ENCODE measurements around the gene RANBP3. TPM values are rescaled to one million over a fixed set of nuclear protein-coding genes. Genes with fewer than 3 reads are reported as not detected.

RANBP3 gene
- total and polyA plus RNA-seq, 8 donors, result 64.6 to 91.9 (median 77.1) TPM

GRCh38 chr19:5900976-5901375 lies 77.0 kb downstream of the RANBP3 start:
- Histone ChIP-seq H3K4me3 (no peak overlapping the region), H3K36me3 (peaks cover 0 to 28% of the 10 kb centered on the region in 2 donors), H3K9me3 (no peaks in the 10 kb centered on the region), H3K27ac (no peak overlapping the region), H3K27me3 (no peaks in the 10 kb centered on the region), H3K4me1 (peaks cover 15 to 34% of the 10 kb centered on the region in 2 donors)
- no peak for DNase-seq
- no peak for TF ChIP-seq CTCF (IDR thresholded peaks at IDR 0.05)
- intact Hi-C loops (cut with DNase I), result no loop called here
- ATAC-seq, result no peak

- no peaks in the 10 kb centered on the region for H3K9me3 ChIP-seq
- peaks cover 0 to 39% of the 10 kb centered on the region in 2 donors for H3K36me3 ChIP-seq
- peaks cover 8 to 23% of the 10 kb centered on the region in 2 donors for H3K4me1 ChIP-seq
- no peak overlapping the region for H3K27ac ChIP-seq
- intact Hi-C loops (cut with DNase I), result no loop called here
- no peak overlapping the region for H3K4me3 ChIP-seq
- DNase-seq, result no peak
- no peaks in the 10 kb centered on the region for H3K27me3 ChIP-seq
- ATAC-seq, result no peak
- TF ChIP-seq CTCF (IDR thresholded peaks at IDR 0.05), result no peak
Measured at GRCh38 chr19:5899728-5900526, 78.0 kb downstream of the RANBP3 start.

- no peak for TF ChIP-seq CTCF (IDR thresholded peaks at IDR 0.05)
- no peak overlapping the region for H3K27ac ChIP-seq
- H3K4me1 ChIP-seq, result peaks cover 1 to 14% of the 10 kb centered on the region in 2 donors
- ATAC-seq, result no peak
- intact Hi-C loops (cut with DNase I), result no loop called here
- no peaks in the 10 kb centered on the region for H3K9me3 ChIP-seq
- DNase-seq, result peak in 1 of 4 donors; percentile 76
- peaks cover 0 to 7% of the 10 kb centered on the region in 2 donors for H3K27me3 ChIP-seq
- peaks cover 0 to 49% of the 10 kb centered on the region in 2 donors for H3K36me3 ChIP-seq
- H3K4me3 ChIP-seq, result no peak overlapping the region
Measured at GRCh38 chr19:5897189-5897969, 80.6 kb downstream of the RANBP3 start.

GRCh38 chr19:5896365-5897076 lies 81.4 kb downstream of the RANBP3 start:
- Histone ChIP-seq H3K36me3 (peaks cover 0 to 49% of the 10 kb centered on the region in 2 donors), H3K4me1 (peaks cover 5 to 7% of the 10 kb centered on the region in 2 donors), H3K4me3 (no peak overlapping the region), H3K9me3 (no peaks in the 10 kb centered on the region), H3K27me3 (peaks cover 0 to 15% of the 10 kb centered on the region in 2 donors), H3K27ac (no peak overlapping the region)
- peak in 1 of 4 donors; percentile 72 for DNase-seq
- intact Hi-C loops (cut with DNase I), result no loop called here
- ATAC-seq, result no peak
- no peak for TF ChIP-seq CTCF (IDR thresholded peaks at IDR 0.05)
